ENCODE results near the gene CCDC71.

Gene CCDC71

DNA sequence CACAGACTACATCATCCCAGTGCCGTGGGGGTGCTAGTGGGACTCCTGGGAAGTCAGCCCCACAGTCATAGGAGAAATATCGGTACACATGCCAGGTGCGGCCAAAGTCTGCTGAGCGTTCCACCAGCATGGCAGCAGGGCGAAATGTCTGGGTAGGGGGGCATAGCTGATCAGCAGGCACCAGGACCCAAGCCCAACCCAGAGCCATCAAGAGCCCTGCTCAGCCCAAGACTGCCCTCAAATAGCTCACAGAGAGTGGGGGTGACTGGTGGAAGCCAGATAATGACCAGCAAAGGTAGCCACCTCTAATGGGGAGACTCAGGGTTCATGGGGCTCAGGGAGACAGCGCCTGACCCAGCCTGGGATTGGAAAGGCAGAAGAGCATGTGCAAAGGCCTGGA is 34.6 kb downstream of the CCDC71 start:
- DNase-seq (ENCODE audit: low read depth, low spot score), result no peak

DNA sequence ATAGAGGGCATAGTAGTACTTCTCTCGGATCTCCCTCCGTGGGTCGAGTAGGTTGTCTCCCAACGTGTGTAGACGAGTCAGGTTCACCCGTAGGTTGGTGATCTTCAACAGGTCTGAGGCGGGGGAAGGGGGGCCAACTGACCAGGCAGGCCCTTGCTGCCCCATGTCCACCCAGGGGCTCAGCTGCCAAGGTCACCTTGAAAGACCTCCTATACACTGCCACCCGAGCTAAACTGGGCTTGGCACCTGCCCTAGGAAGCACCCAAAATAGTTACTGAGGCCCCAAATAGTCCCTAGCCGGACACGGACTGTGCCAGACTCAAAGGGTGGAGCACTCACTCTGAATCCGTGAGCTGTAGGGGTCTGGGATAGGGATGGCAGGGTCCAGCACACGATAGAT is 35.1 kb downstream of the CCDC71 start:
- no peak for DNase-seq (ENCODE audit: low read depth, low spot score)

DNA sequence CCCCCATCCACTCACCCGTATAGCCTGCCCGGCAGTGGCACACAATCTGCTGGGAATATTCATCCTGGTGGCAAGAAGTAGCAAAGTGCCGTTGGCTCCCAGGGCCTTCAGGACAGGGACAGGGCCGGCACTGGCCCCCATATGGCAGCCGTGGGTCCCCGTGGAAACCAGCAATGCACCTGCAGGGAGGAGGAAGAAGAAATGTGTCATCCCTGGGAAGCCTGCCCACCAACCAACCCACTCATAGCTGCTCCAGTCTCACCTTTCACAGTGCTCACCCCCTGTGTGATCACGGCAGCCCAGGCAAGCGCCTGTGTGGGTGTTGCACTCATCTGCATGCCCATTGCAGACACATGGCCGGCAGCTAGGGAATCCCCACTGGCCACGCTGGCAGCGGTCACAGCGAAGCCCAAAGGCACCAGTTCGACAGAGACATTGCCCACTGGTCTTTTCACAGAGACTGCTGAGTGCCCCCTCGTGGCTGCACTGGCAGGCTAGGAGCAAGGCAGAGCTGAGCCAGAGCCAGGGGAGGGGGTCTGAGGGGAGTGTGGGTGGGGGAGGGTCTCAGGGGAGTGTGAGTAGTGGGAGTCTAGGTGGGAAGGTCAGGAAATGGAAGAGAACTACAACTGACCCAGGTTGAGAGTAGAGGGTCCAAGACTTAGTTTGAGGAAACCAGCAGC is 41.0 kb downstream of the CCDC71 start:
- DNase-seq (ENCODE audit: low read depth, low spot score), result no peak

DNA sequence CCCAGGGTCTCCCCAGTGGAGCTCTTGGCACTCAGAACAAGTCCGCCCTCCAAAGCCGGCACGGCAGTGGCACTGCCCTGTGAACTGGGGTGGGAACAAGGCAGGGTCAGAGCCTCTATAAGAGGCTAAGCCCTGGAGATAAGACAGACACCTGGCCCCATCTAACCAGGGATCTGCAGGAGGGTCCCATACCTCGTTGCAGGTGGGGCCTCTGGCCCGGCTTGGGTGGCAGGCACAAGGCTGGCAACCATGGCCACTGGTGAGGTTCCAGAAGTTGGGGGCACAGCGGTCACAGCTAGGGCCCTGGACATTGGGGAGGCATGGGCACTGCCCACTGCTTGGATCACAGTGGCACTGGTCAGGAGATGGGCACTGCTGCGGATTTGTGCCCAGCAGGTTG is 41.9 kb downstream of the CCDC71 start:
- DNase-seq (ENCODE audit: low read depth, low spot score), result no peak

DNA sequence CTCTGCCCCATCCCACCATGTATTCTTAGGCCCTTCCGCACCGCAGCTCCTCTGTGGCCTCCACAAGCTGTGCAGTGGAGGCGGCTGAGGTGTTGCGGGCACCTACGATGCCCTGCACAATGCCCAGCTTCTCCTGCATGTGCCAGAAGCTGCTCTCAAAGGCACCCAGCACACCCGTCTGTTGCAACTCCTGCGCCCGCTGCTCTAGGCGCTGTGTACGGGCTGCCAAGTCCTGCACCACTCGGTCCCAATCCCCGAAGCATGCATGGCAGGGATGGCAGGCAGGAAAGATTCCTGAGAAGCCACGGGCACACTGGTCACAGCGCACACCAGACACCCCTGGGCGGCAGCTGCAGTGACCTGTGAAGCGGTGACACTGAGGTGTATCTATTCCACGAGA is 42.4 kb downstream of the CCDC71 start:
- no peak for DNase-seq (ENCODE audit: low read depth, low spot score)

DNA sequence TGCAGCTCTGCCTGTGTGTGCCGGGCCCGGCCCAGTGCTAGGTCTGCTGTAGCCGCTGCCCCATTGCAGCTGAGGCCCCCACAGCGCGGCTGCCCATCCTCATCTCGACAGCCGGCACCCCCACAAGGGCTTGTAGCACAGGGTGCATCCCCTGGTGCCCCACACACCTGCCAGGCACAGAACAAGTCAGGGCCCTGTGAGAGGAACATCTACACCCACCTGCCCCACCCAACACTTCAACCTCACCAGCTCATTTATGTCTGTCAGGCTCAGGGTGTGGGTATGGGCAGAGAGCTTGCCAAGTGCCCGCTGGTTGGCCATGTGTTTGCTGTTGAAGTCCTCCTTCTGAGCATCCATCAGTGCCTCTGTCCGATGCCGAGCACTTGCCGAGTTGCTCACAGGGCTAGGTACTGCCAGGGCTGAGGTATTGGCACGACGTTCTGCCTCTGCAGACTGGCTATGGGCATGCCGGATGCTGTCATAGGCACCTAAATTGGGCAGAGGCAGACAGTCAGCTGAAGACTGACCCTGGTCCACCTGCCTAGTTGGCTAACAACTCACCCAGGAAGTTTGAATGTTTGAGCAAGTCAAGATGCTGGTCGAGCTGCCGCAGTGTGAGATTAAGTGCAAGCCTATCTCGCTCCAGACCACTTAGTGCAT is 43.1 kb downstream of the CCDC71 start:
- no peak for DNase-seq (ENCODE audit: low read depth, low spot score)

DNA sequence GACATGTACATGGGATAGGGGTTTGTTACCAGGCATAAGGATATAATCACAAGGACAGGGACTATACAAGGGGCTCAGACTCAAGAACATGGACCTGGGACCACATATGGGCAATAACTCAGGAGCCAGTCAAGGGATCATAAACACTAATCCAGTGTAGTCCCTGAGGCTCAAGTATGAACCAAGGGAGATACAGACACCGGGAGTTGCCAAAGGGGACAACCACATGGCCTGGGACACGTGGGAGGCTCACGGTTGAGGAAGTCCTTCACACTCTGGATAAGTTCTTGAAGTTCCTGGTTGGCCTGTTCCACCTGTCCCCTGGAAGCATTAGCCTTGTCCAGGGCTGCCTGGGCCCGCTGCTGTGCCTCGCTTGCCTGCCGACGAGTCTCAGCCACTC is 43.7 kb downstream of the CCDC71 start:
- DNase-seq (ENCODE audit: low read depth, low spot score), result no peak

DNA sequence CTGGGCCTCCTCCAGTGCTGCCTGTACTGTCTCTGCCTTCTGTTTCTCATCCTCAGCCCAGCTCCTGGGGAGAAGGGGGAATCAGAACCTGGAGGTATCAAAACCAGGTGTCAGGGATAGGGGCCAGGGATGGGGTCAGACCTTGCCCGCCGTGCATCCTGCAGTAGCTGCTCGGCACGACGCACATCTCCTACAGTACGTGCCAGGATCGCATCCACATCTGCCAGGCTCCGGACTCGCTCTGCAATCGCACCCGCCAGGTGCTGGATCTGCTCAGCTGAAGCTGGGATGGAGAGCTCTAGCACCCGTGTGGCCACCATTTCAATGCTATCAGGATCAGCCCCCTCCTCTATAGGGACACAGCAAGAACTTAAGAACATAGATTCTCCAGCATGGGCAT is 44.1 kb downstream of the CCDC71 start:
- no peak for DNase-seq (ENCODE audit: low read depth, low spot score)

DNA sequence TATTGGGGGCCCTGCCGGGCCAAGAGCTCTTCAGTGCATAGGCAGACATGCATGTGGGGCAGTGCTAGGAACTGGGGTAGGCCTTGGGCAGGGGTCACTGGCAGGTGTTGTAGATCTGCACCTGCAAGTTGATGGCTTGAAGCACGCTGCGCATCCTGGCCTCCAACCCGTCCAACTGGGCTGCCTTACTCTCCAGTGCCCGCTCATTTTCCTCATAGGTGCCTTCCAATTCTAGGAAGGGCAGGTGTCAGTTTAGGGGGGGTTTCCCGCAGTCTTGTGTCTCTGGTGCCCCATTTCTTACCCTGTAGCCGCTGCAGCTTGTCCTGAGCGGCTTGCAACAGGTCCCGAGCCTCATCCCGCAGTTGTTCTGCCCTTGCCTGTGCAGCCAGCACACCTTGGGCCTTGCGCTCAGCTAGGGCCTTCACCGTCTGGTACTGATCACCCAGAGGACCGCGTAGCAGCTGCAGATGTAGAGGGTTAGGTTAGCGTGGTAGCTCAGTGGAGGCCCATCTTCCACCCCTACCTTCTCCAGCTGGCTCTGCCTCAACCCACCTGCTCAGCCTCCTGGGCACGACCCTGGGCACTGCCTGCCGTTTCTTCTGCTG is 44.9 kb downstream of the CCDC71 start:
- no peak for DNase-seq (ENCODE audit: low read depth, low spot score)

DNA sequence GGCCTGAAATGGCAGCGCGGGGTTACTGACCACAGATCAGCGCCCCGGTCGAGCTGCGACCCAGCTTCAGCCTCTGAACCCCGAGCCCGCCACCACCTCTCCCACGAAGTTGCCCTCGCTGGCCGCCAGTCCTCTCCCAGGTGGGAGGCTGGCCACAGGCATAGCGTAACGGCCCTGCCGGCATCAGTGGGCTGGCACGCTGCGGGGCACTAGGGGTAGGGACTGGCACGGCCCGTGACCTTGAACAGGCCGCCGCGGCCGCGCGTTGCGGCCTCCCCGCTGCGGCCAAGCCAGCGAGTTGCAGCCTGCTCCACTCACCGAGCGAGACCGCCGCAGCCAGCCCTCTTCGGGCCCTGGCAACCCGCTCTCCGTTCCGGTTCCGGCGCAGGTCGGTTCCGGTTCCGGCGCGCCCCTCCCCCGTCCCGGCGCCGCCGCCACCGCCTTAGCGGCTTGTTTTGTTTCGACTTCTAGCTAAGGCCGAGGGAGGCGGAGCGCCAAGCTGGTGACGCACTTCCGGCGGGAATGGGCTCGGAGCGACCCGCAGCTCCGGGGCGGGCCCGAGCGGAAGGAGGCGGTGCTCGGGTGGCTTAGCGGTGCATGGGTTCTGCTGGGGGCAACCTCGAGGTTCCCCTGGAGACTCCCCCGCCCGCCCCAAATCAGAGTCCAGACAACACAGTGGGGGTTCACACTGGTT is 45.5 kb downstream of the CCDC71 start, which contains the start of gene USP19:
Gene USP19 (minus strand): TSS at position 386 of the 694 bp plus-strand sequence. CDS start 1,678 bp downstream, outside the sequence.
- peak; percentile 77 for DNase-seq (ENCODE audit: low read depth, low spot score)

DNA sequence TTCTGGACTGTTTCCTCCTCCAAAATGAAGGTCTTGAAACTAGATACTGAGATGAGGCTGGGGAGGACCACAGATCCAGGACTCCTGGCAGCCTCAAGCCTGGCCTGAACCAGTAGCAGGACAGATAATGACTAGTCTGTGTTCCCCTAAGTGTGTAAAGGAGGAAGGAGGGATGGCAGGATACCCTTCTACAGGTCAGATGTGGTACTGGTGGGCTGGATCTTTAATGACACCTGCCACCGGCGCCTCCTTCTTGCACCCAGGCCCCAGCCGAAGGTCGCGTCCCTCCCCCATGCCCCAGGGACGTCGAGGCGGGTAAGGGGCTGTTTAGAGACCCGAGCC is 46.1 kb downstream of the CCDC71 start:
- no peak for DNase-seq (ENCODE audit: low read depth, low spot score)

DNA sequence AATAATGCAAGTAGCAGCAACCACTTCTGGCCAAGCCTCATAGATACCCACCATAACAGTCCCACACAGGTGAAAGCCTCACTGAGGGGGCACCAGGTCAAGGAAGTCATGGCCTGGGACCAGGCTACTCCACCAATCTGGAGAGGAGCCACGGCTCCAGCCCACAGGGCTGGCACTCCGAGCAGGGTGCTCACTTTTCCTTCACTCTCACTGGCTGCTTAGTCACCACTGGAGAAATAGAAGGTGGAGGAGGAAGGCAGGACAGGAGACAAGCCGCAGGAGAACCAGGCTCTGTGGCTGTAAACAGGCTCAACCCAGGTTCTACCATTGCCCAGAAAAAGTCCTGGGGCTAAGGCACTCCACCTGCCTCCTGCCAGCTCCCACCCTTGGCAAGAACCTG is 46.7 kb downstream of the CCDC71 start:
- DNase-seq (ENCODE audit: low read depth, low spot score), result no peak

DNA sequence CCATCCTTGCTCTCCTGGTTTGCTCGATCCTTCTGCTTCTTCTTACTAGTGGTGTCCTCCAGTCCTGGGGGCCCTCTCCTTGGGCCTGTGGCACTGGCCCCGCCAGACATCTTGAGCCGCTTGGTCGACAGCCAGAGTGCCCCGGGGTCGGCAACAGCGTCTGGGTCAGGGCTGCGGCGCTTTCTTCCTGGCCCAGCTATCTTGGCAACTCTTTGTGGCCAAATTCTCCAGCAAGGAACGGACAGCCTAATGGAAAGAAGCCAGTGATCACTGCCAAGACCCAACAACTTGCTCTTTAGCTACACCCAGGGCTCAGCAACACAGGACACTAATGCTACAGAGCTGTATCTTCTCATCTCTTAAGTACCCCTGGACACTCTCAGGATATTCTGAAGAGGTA is 47.1 kb downstream of the CCDC71 start:
- no peak for DNase-seq (ENCODE audit: low read depth, low spot score)
